Activated CD8-positive, alpha-beta memory T cell treated with anti-CD3 and anti-CD28 coated beads, Interleukin-2, amount 50 U/mL, for 4 hours (primary cell): Measurements from ENCODE around the gene DKC1.
"Not testable (repeated sequence)": the region's sequence is repeated elsewhere in the genome, so short reads cannot be mapped to it uniquely, and the experiment has no call there.

ENCODE experiments used
- DNase-seq: peaks from one replicate; pipeline ENCODE4 v3.0.0-alpha.2; 2020

Gene DKC1

GRCh38 chrX:154822029-154822428 lies 59.4 kb downstream of the DKC1 start:
- DNase-seq = no peak

- DNase-seq = no peak
Observed at GRCh38 chrX:154824638-154825037, 62.0 kb downstream of the DKC1 start.

GRCh38 chrX:154825586-154825985 lies 62.9 kb downstream of the DKC1 start:
- not testable (repeated sequence) for DNase-seq
